Activated CD4-positive, alpha-beta T cell treated with anti-CD3 and anti-CD28 coated beads, Interleukin-10, Interleukin-2, amounts not matched to agents 100 ng/mL and 50 ng/mL, durations not matched to agents 16 hours and 8 hours (primary cell): ENCODE data around the gene UBE2N.
"Not testable (repeated sequence)": the region's sequence is repeated elsewhere in the genome, so short reads cannot be mapped to it uniquely, and the experiment has no call there.

Experiments used
- DNase-seq: peaks from one replicate; pipeline ENCODE4 v3.0.0-alpha.2; 2020

UBE2N gene

DNA sequence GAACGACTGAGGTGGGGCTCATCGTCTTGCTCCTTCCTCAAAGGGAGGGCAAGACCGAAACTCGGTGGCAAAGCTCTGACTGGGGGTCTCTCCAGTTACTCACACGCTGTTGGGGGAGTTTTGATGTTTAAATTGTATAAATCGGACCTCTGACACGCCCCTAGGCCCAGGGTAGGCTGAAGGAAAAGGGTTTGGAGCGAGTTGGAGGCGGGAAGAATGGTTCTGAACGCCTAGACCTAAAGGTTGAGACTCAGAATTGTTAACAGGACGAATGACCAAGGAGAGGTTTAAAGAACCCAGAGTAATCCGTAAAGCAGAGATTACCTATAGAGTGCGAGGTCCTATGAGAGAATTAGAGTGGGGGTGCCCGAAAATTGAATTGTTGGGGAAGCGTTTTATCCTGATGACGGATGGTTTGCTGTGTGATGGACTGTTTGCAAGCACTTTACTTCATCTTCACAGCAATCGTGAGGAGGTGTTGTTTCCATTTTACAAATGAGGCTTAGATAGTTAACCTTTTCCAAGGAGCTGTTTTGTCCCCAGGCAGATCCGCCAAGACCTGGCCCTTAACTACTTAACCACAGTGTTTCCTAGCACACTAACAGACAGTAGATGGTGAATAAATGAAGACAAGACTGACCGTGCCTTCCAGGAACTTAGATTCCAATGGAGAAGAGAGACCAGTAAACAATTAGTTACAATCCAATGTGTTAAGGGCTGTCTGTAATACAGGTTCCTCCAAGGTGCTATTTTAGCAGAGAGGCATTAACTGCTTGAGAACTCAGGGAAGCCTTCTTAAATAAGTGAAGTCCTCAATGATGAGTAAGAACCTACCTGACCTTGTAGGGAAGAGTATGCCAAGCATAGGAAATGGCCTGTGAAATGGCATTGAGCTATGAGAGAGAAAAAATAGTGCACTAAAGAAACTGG, 929 bp upstream of the UBE2N start:
- DNase-seq: no peak

DNA sequence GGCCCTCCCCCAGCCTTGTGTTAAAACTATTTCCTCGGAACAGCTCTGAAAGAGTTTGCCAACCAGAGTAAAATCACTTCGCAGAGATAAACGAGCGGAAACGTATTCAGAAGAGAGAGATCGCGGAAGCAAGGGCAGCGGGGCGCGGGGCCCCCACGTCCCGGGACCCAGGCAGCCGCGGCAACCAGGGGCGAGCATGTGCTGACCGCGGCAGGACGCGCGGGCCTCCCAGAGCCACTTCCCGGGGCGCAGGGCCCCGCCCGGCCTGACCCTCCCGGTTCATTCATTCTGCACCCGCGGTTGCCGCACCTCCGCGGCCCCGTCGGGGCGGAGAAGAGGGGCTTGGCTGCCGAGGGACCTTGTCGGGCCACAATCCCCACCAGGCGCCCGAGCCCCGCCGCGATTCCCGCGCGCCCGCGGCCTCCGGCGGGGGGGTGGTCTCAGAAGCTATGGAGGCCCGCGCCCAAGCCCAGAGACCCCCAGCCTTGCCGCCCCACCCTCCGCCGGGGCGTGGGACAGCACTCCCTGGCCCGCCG, 598 bp downstream of the UBE2N start:
- DNase-seq: peak; percentile 43

DNA sequence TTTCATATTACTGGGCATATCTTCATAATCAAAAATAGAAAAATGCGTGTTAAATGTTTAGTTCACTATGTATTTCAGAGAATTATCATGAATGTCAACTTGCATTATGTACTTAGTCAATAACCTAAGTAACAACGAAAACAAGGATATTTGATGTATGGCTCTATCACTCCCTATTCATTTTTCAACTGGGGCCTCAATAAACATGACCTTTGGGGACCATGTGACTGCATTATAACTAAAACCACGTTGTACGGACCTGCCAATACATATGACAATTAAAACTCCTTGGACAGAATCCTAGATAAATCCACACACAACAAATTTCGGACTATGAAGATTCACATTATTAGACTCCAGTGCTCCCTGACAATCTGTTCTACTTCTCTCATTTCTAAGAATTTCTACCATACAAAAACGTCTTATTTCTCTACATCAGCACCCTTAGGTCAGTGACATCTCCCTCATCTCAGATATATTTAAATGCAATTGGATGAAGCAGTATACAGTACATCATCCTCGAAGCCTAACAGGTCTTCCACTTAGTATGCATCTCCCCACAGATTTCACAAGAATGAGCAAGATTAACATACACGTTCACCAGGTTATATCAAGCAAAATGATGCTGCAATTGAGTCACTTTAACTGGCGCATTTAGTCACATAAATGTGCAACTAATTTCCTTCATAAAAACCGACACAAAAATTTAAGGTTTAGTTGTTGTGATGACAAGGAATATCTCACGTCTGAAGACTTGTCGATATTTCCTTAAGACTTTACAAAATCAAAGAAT, 1.5 kb downstream of the UBE2N start:
- no peak for DNase-seq

DNA sequence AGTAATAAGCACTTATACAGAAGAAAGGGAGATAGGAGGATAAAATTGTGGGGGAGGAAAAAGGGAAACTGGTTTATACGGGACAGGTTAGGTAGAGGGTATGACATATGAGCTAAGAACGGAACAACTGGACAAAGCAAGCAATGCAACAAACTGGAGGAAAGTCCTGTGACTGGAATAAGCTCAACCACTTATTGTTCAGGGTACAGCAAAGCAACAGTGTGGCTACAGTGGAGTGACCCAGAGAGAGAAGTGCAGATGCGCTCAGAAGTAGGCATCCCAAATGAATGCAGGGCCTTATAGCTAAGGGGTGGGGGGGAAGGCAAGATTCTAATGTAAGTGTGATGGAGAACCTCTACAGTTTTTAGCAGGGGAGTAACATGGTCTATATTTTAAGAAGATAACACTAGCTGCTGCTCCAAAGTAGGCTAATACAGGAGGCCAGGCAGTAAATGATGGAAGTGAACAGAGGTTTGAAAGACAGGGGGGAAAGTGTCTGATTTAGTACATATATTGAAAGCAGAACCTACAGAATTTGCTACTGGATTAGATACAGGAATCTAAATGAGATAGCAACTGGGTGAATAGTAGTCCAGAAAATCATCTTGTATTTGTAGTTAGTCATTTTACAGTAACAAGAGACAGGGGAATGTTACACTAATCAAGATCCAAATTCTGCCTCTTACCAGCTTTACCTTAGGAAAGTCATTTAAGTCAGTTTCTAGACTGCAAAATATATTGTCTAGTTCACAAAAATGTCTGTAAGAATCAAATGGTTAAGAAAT, 3.3 kb downstream of the UBE2N start:
- DNase-seq: no peak

DNA sequence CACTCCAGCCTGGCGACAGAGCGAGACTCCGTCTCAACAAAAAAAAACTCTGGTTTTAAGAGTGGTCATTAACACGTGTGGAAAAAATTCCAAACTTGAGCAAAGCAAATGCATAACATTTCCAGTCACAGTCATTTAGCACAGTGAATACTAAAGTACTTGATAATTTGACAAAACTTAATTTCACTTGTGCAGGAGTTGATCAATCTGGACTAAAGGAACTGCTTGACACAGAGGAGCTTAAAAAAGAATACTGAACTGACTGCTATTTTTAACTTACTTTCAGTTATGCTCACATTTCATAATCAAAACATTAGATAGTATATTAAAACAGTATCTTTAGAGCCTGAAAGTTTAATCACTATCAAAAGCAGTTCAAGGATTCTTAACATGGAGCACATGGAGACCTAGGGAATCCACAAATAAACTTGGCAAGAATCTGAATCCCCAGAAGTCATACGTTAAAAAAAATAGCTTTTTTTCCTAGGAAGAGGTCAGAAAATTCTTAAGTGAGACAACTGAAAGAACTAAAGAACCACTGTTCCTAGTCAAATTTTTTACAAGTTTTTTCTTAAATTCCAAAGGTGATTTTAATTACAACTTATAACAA, 7.4 kb downstream of the UBE2N start:
- DNase-seq: no peak

DNA sequence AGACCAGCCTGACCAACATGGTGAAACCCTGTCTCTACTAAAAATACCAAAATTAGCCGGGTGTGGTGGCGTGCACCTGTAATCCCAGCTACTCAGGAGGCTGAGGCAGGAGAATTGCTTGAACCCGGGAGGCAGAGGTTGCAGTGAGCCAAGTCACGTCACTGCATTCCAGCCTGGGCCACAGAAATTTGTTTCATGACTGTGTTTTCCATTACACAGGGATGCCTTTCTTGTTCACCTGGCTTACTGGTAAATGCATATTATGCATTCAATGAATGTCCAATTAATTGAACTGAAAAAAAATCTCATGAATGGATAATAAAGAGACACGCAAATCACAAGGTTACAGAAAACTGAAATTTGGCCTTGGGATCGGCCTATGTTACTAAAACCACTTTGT, 9.7 kb downstream of the UBE2N start:
- DNase-seq: not testable (repeated sequence)

DNA sequence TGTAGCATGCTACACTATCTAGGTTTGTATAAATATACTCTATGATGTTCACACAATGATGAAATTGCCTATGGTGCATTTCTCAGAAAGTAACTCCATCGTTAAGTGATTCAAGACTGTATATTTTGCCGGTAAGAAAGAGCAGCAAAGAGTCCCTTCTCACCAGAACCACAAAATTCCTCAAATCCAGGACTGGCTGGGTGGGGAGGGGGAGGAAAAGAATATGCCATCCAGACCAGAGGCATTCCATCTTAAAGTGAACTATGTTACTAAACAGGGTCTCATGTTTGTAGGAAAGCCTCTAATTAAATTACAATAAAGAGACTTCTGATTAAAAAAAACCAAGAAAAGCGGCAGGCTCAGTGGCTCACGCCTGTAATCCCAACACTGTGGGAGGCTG, 11.5 kb downstream of the UBE2N start:
- no peak for DNase-seq

DNA sequence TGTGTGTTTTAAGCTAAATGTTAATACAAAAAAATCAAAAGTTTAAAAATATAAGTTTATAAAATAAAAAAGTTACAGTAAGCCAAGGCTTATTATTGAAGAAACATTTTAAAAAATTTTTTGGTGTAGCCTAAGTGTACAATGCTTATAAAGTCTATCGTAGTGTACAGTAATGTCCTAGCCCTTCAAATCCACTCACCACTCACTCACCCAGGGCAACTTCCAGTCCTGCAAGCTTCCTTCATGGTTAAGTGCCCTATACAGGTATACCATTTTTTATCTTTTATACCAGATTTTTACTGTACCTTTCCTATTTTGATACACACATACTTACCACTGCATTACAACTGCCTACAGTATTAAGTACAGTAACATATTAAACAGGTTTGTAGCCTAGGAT, 11.9 kb downstream of the UBE2N start:
- no peak for DNase-seq

DNA sequence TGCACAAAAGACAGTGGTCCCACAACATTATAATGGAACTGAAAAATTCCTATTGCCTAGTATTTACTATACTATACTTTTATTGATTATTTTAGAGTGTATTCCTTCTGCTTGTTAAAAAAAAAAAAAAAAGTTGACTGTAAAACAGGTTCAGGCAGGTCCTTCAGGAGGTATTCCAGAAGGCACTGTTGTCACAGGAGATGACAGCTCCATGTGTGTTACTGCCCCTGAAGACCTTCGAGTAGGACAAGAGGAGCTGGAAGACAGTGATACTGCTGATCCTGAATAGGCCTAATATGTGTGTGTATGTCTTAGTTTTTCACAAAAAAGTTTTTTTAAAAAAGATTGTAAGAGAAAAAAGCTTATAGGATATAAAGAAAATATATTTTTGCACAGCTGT, 12.3 kb downstream of the UBE2N start:
- DNase-seq: no peak

DNA sequence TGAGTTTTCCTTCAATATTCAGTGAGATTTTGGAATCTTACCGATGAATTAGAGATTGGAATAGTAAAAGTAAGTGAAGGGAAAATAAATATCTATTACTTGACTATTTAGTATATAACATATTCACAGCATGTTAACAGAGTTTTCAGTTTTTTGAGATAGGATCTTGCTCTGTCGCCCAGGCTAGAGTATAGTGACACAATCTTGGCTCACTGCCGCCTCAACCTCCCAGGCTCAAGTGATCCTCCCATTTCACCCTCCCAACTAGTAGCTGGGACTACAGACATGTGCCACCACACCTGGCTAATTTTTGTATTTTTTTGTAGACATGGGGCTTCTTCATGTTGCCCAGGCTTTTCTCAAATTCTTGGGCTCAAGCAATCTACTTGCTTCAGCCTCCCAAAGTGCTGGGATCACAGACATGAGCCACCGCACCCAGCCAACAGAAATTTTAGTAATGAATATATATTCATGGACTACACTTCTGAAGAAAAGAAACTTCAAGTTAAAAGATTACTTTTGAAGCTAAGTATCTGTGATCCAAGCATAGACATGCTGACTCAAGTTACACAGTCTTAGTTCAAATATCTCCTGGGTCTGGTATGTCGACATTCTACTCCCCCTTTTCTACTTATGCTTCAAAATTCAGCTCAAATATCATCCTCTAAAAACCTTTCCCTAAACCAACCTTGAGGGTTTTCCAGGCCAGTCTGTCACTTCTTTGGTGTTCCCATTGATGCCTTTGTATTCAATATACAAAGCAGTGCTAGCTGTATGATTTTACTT, 13.8 kb downstream of the UBE2N start:
- no peak for DNase-seq

DNA sequence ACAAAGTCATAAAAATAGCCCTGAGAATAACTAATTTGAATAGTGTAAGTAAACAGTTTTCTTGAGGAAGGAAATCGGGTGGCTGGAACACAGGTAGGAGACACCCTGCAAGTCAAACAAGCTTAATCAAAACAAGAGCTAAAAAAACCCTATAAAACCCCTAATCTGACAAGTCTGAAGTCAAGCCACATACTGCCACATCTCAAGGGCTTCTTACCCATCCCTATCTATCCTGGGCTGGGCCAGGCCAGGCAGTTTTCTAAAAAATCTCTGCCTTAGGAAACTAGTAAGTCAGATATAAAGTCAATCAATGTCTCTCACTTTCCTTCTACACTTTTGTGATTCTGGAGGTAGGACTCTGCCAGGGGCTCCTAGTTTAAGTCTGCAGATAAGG, 15.3 kb downstream of the UBE2N start:
- no peak for DNase-seq

DNA sequence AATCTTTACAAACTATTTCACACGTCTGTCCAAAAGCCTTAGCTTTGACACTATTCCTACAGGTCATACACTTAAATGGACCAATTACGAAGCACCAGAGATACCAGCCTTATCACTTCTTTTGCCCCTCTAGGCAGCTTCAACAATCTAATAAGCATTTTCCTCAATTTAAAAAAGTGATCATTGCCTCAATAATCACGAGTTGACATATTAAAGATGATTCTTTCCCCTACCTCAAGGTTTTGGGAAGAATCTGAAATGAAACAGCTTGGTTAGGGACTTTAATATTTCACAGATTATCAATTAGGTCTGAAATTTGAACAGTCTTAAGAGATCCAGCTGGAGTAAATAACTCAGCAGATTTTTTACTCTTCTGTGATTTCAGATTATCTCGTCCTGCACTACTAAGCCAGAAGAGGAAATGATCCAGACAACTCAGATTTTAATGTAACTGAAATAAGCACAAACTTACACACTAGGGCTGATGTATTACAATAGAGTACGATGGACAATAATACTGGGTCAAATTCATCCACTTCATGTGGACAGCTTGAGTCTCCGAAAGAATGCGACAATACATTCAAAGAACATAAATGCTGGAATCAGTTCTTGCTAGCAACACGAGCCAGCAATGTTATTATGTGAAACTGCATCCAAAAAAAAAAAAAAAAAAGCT, 15.9 kb downstream of the UBE2N start:
- no peak for DNase-seq

DNA sequence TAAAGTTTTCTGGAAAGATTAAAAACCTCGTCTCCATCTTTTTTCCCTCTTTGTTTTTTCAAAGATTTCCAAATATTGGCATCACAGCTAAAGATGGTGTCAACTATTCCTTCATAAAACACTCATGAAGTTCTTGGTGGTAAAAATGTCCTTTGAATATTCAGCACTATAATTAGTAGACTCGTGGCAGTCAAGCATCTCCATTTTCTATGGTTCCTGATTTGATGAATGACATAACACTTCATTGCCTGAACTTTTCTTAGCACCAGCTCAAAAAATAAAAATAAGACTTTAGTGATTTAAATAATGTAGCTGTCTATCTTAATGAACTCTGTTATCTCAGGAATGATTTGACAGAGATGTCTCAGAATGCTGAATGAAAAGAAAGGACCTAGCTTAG, 19.7 kb downstream of the UBE2N start:
- no peak for DNase-seq

DNA sequence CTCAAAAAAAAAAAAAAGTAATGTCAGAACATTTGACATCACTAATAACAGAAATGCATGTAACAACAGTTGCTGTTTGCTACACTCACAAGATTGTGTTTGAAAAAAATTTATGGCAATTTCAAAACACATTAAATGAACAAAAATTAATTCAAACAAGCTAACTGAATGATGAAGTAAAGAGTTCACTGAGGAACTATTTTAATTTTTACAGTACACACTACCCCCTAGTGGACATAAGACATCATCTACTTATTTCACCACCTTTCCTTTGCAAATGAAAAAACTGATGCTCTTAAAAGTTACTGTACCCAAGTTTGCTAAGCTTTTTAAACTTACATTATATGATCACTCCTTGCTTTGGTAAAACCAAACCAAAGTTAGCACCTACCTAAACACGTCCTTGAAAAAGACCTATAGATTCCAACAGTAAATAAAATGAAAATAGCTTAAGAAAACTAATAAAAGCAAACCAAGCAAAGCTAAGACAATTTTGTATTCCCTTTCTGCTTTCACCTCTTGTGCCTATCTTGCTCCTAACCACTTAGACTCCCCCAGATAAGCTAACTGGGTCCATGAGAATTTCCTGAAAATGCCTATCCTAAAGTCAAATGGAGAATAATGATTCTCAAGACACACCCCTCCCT, 22.2 kb downstream of the UBE2N start:
- DNase-seq: peak; percentile 54

DNA sequence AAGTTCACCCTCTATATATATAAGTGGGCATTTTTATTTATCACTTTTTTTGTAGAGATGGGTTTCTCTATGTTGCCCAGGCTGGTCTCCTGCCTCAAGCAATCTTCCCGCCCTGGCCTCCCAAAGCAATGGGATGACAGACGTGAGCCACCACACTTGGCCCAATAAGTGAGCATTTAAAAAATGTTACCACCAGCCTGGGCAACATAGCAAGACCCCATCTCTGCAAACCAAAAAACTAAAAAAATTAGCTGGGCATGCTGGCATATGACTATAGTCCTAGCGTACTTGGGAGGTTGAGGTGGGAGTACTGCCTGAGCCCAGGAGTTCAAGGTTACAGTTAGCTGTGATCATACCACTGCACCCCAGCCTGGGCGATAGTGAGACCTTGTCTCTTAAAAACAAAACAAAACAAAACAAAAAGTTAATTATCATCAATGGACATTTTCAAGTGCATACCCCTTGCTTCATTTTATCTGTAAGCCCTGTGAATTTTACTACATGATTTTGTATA, 23.7 kb downstream of the UBE2N start:
- no peak for DNase-seq

DNA sequence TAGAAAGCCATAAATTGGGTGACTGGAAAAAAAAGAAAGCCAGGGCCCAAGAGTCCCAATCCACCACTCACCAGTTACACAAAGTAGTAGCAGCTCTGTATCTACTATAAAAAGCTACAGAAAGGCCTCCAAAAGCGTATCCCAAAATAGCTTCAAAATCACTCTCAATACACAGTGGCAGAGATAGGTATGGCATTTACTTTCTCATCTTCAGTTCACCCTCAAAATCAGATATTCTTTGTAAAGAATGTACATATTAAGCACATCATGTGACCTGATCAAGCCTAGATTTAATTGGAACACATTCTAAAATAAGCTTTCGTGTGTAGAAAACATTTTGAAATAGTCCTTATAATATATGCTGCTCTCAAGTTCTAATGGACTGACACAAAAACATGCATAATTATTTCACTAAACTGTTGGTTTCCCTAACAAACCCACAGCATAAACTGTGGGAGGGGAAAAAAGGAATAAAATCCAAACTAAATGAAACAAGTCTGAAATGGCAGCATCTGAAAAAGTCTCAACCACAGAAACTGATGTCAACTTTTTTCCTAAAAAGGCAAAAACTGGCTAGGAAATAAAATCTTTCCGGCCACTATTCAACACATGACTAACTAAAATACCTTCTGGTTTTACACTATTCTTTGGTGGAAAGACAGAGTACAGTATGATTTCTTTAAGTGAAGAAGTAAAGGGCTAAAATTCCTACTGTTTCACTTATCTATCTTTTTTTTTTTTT, 25.9 kb downstream of the UBE2N start:
- DNase-seq: peak; percentile 60

DNA sequence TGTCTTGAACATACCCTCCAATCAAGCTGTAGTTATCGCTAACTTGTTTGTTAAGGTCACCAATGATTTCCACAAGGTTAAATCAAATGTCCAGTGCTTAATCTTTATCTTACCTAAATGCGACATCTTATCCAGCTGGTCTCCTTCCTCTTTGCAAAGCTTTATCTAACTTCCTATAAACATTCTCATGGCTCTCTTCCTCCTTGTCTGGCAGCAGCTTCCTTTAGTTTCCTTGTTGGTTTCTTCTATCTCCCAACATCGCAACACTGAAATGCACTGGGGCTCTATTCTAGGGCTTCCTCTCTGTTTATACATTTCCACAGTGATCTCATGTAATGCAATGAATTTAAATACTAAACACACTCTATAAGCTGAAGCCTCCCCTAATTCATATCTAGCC, 28.7 kb downstream of the UBE2N start:
- no peak for DNase-seq

DNA sequence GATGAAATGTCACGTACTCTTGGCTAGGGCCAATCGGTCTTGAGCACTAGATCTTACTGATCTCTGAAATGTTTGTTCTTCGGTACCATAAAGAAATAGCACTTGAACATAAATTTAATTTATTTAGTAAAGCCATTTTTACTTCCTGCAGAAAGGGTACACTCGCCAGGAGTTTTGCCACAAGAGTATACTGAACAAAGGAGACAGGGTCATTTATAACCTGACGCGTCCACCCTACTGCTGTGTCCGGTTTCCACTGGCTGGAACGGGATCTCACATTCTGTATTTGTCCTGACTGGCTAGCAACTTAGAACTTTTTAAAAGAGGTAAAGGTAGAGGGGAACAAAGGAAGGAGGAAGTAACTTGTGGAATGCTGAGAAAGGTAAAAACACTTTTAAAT, 29.4 kb downstream of the UBE2N start:
- not testable (repeated sequence) for DNase-seq

DNA sequence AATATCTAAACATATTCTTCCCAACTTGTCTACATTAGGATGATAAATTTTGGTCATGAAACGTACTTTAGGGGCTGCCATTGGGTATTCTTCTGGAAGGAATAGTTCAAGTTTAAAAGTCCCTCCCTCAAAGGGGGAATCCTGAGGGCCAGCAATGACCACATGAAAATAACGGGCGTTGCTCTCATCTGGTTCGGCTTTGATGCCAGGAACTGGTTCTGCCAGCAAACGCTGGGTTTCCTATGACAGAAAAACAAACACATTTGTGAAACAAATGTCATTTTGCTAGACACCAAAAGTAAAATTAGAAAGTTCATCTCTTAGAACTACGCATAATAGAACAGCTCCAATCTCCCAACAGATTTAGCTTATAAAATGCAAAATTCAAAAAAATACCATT, 30.7 kb downstream of the UBE2N start:
- DNase-seq: not testable (repeated sequence)
